Measurements from ENCODE around the gene RUVBL2.
"Not testable (repeated sequence)": the region's sequence is repeated elsewhere in the genome, so short reads cannot be mapped to it uniquely, and the experiment has no call there.

Gene RUVBL2

GRCh38 chr19:49050376-49051033, 56.8 kb downstream of the RUVBL2 start:
- not testable (repeated sequence) for FAIRE-seq

GRCh38 chr19:49056101-49056901, 62.6 kb downstream of the RUVBL2 start:
- FAIRE-seq = no peak

GRCh38 chr19:49056902-49057596, 63.4 kb downstream of the RUVBL2 start:
- FAIRE-seq = not testable (repeated sequence)

GRCh38 chr19:49057636-49058234, 64.0 kb downstream of the RUVBL2 start, which contains the start of gene CGB7:
TSS of gene CGB7 (minus strand) at chr19:49057749. CDS start at chr19:49055375, 2,374 bp downstream.
- FAIRE-seq = no peak

- no peak for FAIRE-seq
Observed at GRCh38 chr19:49058562-49058961, 64.9 kb downstream of the RUVBL2 start.

GRCh38 chr19:49059053-49059452, 65.4 kb downstream of the RUVBL2 start:
- no peak for FAIRE-seq

- FAIRE-seq = no peak
Observed at GRCh38 chr19:49061000-49061399, 67.3 kb downstream of the RUVBL2 start.

GRCh38 chr19:49061445-49061844, 67.8 kb downstream of the RUVBL2 start:
- FAIRE-seq = no peak

- no peak for FAIRE-seq
Observed at GRCh38 chr19:49064029-49064629, 70.4 kb downstream of the RUVBL2 start.

- no peak for FAIRE-seq
Observed at GRCh38 chr19:49064768-49065611, 71.3 kb downstream of the RUVBL2 start, which contains the start of gene NTF4. TSS of gene NTF4 (minus strand) at chr19:49064818. CDS start at chr19:49061997, 2,821 bp downstream.

All from colon (tissue), 2 donors.